ENCODE results near the gene TRA2A. TPM values are rescaled to one million over a fixed set of nuclear protein-coding genes. Genes with fewer than 3 reads are reported as not detected.

The TRA2A gene
- total RNA-seq, 4 donors from 2014 or later = 36.3 to 119 (median 45.2) TPM

DNA sequence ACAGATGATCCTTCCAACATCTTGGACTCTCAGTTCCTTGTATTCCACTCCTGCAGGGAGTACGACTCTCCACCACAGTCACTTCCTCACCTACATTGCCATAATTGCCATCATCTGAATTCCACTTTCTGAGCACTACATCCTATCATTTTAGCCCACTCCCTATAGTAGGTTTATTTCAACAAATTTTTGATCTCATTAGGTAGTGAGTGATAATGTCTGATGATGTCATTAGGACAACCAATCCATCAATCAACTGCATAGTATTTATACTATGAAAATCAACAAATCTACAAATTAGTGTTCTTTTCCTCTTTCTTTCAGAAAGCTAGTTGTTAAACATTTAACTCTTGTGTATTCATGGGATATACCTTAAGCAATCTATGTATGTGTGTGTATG is 13.7 kb upstream of the TRA2A start:
- TF ChIP-seq EP300 (IDR thresholded peaks at IDR 0.05) = no peak
- TF ChIP-seq POLR2AphosphoS5 (IDR thresholded peaks at IDR 0.05) = no peak
- TF ChIP-seq POLR2A (IDR thresholded peaks at IDR 0.05) = no peak
- TF ChIP-seq, protein P1, sequence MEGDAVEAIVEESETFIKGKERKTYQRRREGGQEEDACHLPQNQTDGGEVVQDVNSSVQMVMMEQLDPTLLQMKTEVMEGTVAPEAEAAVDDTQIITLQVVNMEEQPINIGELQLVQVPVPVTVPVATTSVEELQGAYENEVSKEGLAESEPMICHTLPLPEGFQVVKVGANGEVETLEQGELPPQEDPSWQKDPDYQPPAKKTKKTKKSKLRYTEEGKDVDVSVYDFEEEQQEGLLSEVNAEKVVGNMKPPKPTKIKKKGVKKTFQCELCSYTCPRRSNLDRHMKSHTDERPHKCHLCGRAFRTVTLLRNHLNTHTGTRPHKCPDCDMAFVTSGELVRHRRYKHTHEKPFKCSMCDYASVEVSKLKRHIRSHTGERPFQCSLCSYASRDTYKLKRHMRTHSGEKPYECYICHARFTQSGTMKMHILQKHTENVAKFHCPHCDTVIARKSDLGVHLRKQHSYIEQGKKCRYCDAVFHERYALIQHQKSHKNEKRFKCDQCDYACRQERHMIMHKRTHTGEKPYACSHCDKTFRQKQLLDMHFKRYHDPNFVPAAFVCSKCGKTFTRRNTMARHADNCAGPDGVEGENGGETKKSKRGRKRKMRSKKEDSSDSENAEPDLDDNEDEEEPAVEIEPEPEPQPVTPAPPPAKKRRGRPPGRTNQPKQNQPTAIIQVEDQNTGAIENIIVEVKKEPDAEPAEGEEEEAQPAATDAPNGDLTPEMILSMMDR (IDR thresholded peaks at IDR 0.05) = no peak
- H3K27me3 ChIP-seq = peaks cover 4% of the 10 kb centered on the region
- H3K4me1 ChIP-seq = no peaks in the 10 kb centered on the region
- no peak overlapping the region for H3K27ac ChIP-seq
- no peaks in the 10 kb centered on the region for H3K36me3 ChIP-seq
- no peak for DNase-seq (ENCODE audit: low spot score in 2 of 2)
- no peaks in the 10 kb centered on the region for H3K9me3 ChIP-seq
- WGBS = 42% methylated on average over 1 of the region's 1 CpG
- no peak overlapping the region for H3K4me3 ChIP-seq

DNA sequence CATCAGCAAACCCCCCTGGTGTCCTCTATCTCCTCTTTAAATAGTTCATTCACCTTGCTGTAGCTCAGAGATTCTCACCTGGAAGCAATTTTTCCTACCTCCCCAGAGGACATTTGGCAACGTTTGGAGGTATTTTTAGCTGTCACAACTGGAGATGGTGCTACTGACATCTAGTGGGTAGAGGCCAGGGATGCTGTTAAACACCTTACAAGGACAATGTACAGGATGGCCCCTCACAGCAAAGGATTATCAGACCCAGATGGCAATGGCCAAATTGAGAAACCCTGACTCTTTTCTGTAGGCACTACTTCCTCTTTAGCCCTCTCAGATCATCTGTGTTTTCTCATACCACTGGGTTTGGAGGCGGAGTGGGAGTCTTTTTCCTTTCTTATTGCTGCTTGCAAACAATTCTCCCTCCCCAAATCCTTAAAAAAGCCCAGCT is 13.2 kb upstream of the TRA2A start:
- DNase-seq (ENCODE audit: low spot score in 2 of 2) = no peak
- 34% methylated on average over 2 of the region's 2 CpGs for WGBS
- no peak overlapping the region for H3K27ac ChIP-seq

DNA sequence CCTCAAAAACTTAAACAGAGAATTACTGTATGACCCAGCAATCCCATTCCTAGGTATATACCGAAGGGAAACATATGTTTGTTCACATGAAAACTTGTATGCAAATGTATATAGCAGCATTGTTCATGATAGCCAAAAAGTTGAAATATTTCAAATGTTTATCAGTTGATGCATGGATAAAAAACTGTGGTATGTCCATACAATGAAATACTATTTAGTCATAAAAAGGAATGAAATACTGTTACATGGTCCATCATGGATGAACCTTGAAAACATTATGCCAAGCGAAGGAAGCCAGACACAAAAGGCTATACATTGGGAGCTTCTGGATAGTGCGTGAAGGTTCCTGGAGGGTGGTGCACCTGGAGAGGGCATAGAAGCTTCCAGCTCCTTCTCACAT is 11.0 kb upstream of the TRA2A start:
- Histone ChIP-seq H3K4me3 (no peak overlapping the region), H3K36me3 (no peaks in the 10 kb centered on the region), H3K4me1 (no peaks in the 10 kb centered on the region), H3K27me3 (peaks cover 4% of the 10 kb centered on the region), H3K27ac (no peak overlapping the region), H3K9me3 (no peaks in the 10 kb centered on the region)
- no peak for DNase-seq (ENCODE audit: low spot score in 2 of 2)
- 99% methylated on average over 3 of the region's 3 CpGs for WGBS
- no peak for TF ChIP-seq POLR2AphosphoS5 (IDR thresholded peaks at IDR 0.05)
- TF ChIP-seq POLR2A (IDR thresholded peaks at IDR 0.05) = no peak
- TF ChIP-seq, protein P1 (IDR thresholded peaks at IDR 0.05) = no peak
- no peak for TF ChIP-seq EP300 (IDR thresholded peaks at IDR 0.05)

More for the DNA sequence above, 13.2 kb upstream of the TRA2A start:
- H3K27me3 ChIP-seq = peaks cover 4% of the 10 kb centered on the region
- H3K4me1 ChIP-seq = no peaks in the 10 kb centered on the region
- H3K9me3 ChIP-seq = no peaks in the 10 kb centered on the region
- TF ChIP-seq POLR2A (IDR thresholded peaks at IDR 0.05) = no peak
- TF ChIP-seq, protein P1 (IDR thresholded peaks at IDR 0.05) = no peak
- no peak for TF ChIP-seq EP300 (IDR thresholded peaks at IDR 0.05)
- TF ChIP-seq POLR2AphosphoS5 (IDR thresholded peaks at IDR 0.05) = no peak
- H3K36me3 ChIP-seq = no peaks in the 10 kb centered on the region
- no peak overlapping the region for H3K4me3 ChIP-seq

DNA sequence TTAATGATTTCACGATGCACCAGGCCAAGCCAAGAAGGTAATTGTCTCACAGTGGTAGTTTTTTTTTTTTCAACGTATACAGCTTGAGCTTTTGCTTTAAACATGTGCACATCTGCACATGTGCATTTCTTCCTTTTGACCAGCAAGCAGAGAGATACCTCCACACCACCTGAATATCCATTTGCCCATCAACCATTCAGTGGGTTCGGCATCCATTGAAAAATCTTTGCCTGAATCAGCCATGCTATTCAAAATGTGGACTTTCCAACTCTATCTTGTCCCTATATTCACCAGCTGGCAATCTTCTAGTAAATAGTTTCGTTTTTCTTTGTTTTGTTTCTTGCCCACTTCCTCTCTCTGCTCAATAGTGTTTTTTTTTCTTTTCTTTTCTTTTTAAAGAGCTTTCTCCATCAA is 7.7 kb upstream of the TRA2A start:
- TF ChIP-seq EP300 (IDR thresholded peaks at IDR 0.05) (no peak), POLR2AphosphoS5 (IDR thresholded peaks at IDR 0.05) (no peak), POLR2A (IDR thresholded peaks at IDR 0.05) (no peak)
- TF ChIP-seq, protein P1 (IDR thresholded peaks at IDR 0.05) = no peak
- Histone ChIP-seq H3K27me3 (peaks cover 4% of the 10 kb centered on the region), H3K4me1 (no peaks in the 10 kb centered on the region), H3K36me3 (no peaks in the 10 kb centered on the region), H3K4me3 (no peak overlapping the region), H3K9me3 (no peaks in the 10 kb centered on the region), H3K27ac (no peak overlapping the region)
- 51% methylated on average over 4 of the region's 4 CpGs for WGBS
- no peak for DNase-seq (ENCODE audit: low spot score in 2 of 2)

DNA sequence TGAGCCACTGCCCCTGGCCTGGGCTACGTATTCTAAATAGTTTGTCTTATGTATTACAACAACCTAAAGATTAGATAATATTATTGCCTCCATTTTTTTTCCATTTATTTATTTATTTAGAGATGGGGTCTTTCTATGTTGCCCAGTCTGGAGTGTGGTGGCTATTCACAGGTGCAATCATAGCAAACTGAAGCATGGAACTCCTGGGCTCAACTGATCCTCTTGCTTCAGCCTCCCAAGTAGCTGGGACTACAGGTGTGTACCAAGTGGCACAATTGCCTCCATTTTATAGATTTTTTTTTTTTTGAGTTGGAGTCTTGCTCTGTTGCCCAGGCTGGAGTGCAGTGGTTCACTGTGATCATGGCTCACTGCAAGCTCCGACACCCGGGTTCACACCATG is 6.5 kb upstream of the TRA2A start:
- DNase-seq (ENCODE audit: low spot score in 2 of 2) = no peak
- WGBS = 94% methylated on average over 3 of the region's 3 CpGs
- Histone ChIP-seq H3K36me3 (no peaks in the 10 kb centered on the region), H3K27ac (no peak overlapping the region), H3K9me3 (no peaks in the 10 kb centered on the region), H3K27me3 (no peaks in the 10 kb centered on the region), H3K4me3 (no peak overlapping the region), H3K4me1 (no peaks in the 10 kb centered on the region)
- TF ChIP-seq POLR2A (IDR thresholded peaks at IDR 0.05) (no peak), EP300 (IDR thresholded peaks at IDR 0.05) (no peak), POLR2AphosphoS5 (IDR thresholded peaks at IDR 0.05) (no peak)
- TF ChIP-seq, protein P1 (IDR thresholded peaks at IDR 0.05) = no peak

All from suprapubic skin (tissue), 4 donors.